Germinal center (tissue), 1 donor: ENCODE data around the gene INHBC.

Experiments used
- DNase-seq: peaks from one replicate; pipeline ENCODE4 v3.0.0; 2012; ENCODE audit warnings: mixed read lengths, low spot score

INHBC gene

DNA sequence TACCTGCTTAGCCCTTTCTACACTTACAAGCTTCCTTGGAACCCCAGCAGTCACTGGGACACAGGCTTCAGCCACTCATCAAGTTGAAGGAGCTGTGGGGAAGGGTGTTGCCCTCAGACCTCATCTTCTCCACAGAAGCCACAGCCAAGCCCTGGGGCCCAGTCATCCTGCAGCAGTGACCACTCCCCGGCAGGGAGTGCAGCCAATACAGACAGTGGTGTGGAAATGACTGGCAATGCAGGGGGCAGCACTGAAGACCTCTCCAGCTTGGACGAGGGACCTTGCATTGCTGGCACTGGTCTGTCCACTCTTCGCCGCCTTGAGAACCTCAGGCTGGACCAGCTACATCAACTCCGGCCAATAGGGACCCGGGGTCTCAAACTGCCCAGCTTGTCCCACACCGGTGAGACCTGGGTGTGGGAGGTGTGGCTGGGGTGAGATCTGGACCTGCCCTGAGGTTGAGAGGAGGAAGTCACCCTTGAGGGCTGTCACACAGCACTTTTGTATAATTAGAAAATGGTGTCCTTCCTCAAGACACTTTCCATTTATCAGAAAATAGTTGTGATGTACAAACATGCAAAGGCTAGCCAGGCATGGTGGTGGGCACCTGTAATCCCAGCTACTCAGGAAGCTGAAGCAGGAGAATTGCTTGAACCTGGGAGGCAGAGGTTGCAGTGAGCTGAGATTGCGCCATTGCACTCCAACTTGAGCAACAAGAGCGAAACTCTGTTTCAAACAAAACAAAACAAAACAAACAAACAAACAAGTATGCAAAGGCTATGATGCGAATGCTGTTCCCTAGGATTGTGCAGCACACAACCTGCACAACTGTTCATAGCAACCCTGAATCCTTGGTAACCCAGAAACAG is 34.9 kb downstream of the INHBC start:
- no peak for DNase-seq

- DNase-seq, result no peak
Observed at GRCh38 chr12:57470286-57470969, 35.8 kb downstream of the INHBC start.

DNA sequence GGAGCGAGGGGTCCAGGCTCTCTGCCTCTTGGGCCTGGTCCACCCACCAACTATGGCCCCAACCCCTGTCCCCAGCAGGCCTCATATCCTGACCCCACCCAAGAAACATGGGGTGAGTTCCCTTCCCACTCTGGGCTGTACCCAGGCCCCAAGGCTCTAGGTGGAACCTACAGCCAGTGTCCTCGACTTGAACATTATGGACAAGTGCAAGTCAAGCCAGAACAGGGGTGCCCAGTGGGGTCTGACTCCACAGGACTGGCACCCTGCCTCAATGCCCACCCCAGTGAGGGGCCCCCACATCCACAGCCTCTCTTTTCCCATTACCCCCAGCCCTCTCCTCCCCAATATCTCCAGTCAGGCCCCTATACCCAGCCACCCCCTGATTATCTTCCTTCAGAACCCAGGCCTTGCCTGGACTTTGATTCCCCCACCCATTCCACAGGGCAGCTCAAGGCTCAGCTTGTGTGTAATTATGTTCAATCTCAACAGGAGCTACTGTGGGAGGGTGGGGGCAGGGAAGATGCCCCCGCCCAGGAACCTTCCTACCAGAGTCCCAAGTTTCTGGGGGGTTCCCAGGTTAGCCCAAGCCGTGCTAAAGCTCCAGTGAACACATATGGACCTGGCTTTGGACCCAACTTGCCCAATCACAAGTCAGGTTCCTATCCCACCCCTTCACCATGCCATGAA is 36.5 kb downstream of the INHBC start:
- DNase-seq, result no peak

DNA sequence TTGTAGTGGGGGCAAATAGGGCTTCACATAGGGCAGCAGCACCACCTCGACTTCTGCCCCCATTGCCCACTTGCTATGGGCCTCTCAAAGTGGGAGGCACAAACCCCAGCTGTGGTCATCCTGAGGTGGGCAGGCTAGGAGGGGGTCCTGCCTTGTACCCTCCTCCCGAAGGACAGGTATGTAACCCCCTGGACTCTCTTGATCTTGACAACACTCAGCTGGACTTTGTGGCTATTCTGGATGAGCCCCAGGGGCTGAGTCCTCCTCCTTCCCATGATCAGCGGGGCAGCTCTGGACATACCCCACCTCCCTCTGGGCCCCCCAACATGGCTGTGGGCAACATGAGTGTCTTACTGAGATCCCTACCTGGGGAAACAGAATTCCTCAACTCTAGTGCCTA is 37.1 kb downstream of the INHBC start:
- DNase-seq, result no peak

DNA sequence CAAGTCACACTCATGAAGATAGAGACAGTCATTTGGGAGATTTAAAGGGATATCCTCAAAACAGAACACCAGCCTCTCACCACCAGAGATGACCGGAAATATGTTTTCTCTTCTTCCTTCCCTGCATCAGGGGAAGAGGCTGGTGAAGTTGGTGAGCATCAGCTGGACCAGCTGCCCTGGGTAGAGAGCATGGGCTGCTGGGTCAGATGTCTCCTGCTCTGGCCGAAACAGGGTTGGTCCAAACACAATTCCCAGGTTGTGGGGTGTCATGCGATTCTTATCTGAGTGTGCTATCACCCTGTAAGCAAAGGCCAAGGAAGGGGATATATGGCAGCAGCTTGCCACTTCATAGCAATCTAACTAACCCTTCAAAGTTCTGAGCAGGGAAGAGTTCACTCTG is 37.8 kb downstream of the INHBC start:
- no peak for DNase-seq

DNA sequence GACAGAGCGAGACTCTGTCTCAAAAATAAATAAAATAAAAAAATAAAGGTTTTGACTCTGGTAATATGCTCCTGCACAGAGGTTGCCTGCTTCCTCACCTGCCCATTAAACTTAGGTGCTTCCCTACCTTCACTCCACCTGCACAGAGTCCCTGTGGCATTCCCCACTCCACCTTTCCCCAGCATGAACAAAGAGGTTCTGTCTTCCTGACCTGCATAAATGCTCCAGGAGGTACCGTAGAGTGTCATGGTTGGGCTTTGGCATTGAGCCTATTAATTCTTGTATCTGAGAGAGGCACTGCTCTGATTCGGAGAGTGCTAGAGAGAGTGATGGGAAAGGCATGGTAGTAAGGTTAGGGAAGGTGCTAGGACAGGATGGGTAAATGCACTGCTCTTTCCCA is 38.8 kb downstream of the INHBC start:
- no peak for DNase-seq

DNA sequence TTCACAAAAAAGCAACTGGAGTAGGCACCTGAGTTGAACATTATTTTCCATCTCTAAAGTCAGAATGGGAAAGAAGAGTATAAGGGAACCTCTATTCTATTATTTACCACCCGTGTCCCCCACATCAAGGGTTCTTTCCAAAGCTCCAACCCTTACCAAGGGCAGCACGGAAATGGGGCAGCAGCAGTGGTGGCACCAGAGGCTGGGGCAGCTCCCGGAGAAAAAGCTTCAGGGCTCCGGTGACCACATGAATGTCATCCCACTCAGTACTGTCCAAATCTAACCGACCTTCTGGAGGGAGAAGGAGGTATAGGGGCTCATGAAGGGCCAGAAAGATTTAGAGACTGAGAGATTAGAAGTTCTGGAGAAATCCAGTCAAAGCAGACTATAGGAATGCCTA is 39.3 kb downstream of the INHBC start:
- no peak for DNase-seq

DNA sequence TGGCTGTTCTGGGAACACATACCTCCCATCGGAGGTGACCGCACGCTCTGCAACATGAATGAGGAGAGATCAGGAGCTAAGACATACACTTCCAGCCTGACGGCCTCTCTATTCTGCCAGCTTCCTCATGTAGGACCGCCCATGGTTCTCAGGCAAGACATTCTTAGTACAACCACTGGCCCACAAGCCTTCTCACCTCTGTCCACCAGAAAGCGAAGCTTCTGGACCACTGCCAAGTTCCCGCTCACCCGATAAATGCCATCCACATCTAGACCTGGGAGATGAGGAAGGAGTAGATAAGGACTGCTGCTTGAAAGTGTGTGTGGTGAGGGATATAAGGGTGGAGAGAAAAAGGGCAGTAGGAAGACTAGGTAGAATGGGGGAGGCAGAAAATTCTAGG is 39.8 kb downstream of the INHBC start:
- DNase-seq, result no peak

DNA sequence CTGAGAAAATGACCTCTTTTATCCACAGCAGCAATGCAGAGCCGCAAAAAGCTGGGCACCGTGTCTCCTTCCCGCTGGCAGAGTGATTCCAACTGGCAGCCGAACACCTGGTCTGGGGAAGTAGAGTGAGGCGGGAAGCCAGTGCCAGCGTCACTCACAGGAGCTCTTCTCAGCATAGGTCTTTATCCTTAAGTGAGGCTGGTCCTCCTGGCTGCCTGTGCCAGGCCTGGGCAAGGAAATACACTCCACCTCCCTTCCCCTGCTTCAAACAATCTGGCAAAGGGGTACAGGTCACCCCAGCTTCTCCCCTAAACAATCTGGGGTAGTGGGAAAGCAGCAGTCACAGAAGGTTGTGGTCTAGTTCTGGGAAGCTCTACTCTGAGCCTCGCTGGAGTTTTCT is 40.3 kb downstream of the INHBC start:
- DNase-seq, result no peak

- DNase-seq, result no peak
Observed at GRCh38 chr12:57475271-57476161, 40.9 kb downstream of the INHBC start.

DNA sequence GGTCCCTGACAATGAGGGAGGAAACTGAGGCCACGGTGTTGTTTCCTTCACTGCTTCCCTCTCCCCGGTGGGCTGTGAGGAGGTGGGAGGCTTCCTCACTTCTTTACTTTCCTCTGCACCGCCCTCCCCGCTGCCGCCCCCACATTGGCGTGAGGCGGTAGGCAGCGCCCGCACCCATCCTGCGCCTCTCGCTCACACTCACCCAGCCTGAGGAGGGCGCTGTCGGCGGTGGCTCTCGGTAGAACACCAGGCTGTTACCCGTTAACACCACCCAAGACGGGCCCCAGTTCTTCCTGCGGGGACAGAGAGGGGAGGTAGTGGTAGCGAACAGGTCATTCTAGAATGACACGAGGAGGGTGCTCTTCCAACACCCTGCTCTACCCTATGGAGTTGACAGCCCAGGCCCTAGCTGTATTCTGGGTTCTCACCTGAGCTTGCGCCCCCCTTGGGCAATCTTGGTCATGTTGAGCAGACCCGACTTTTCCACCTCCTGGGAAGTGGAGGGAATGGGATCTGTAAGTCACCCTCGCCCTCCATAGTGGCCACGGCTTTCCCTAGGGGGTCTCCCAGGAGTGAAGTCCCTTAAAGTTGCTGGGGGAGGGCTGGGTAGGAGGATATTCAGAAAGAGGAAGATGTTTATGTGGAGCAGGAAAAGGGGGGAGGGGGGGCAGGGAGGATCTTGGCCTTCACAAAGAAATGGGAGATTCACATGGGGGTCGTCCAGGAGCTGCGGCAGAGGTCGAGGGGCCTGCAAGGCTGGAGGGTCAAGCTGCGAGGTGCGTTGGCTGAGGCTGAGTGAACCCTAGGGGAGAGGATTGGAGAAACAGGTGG is 41.8 kb downstream of the INHBC start:
- DNase-seq, result peak; percentile 66

- no peak for DNase-seq
Observed at GRCh38 chr12:57476993-57477709, 42.6 kb downstream of the INHBC start.

- DNase-seq, result peak; percentile 46
Observed at GRCh38 chr12:57477710-57478681, 43.4 kb downstream of the INHBC start.

GRCh38 chr12:57479043-57479375 is 44.4 kb downstream of the INHBC start:
- no peak for DNase-seq

DNA sequence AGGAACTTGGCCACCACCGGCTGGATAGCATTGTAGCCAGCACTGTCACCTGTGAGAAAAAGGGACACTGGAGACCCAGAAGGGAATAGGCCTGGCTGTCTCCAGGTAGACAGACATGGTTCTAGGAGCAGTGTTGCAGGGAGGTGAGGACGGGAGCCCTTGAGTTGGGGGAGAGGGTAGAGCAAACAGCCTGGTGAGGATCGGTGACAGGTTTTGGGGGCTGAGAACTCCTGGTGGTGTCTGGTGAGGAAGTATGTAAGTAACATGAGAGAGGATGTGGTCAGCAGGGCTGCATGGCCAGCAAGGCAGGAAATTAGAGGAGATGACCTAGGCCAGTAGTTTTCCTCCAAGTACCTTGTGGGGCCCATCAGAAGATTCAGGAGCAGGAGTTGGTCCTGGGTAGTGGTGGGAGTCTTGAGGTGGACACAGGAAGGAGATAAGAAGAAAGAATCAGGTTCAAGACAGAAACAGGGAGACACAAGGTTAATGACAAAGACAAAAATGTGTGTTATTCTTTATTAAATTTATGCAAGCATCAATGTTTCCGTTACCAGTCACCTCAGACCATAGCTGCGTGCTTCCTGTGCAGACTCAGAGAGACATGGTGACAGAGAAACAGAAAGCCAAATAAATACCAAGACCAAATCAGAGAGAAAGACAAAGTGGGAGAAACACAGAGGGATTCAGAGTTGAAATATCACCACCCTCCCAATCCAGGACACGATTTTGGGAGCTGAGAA is 45.0 kb downstream of the INHBC start, which contains the start of gene ARHGAP9:
ARHGAP9 (minus strand) TSS at position 491 of the 740 bp plus-strand sequence; CDS start at position 31, 460 bp downstream.
- peak; percentile 70 for DNase-seq

- no peak for DNase-seq
Observed at GRCh38 chr12:57481671-57482070, 47.1 kb downstream of the INHBC start.

DNA sequence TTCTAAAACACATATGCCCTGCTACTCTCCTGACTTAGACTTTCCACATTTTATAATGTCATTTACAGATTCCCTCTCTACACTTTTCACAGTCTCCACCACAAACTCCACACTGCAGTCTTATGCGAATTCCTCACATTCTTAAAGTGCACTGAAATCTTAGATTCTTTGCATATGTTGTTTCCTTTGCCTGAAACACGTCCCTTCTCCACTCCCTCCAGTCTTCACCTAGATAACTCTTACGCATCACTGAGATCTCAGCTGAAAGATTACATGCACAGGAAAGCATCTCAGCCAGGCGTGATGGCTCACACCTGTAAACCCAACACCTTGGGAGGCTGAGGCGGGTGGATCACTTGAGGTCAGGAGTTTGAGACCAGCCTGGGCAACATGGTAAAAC is 48.9 kb downstream of the INHBC start:
- no peak for DNase-seq

- DNase-seq, result no peak
Observed at GRCh38 chr12:57485695-57486094, 51.1 kb downstream of the INHBC start.
